Panc1 (cell line): ENCODE results near the gene CAAP1.

Experiments used
- CTCF ChIP-seq: fragments of 450-650 bp; IDR thresholded peaks from 2 replicates; pipeline ENCODE4 v1.5.1; 2017; ENCODE audit warnings: mild to moderate bottlenecking
- POLR2AphosphoS5 ChIP-seq: IDR thresholded peaks from 2 replicates; pipeline ENCODE4 v1.6.1; 2012; ENCODE audit warnings: mild to moderate bottlenecking, low read depth, low read length, moderate library complexity

- TF ChIP-seq CTCF (no peak), POLR2AphosphoS5 (no peak)
Observed at GRCh38 chr9:26870292-26870691, 22.3 kb downstream of the CAAP1 start.
